Smooth muscle cell (in vitro differentiated cells): ENCODE measurements around the gene SULT4A1. TPM values are rescaled to one million over a fixed set of nuclear protein-coding genes. Genes with fewer than 3 reads are reported as not detected.

Experiments
- DNase-seq: peaks from one replicate; lab custom pipeline; 2025; ENCODE audit not compliant: unreplicated experiment; lab: John Stamatoyannopoulos, UW
- H2AFZ ChIP-seq: fragments of 200-600 bp; sonication (generic); 2 replicates; pipeline ENCODE4 v1.6.0; 2016; ENCODE audit warnings: antibody characterized with exemption, low read depth, mild to moderate bottlenecking
- H3F3A ChIP-seq: fragments of 200-600 bp; sonication (generic); 2 replicates; pipeline ENCODE4 v1.6.0; 2017; ENCODE audit warnings: antibody characterized with exemption, low read depth
- H3K27ac ChIP-seq: fragments of 200-600 bp; sonication (generic); 2 replicates; pipeline ENCODE4 v1.5.1; 2016; ENCODE audit warnings: low read depth, mild to moderate bottlenecking
- H3K27me3 ChIP-seq: fragments of 200-600 bp; sonication (generic); 2 replicates; pipeline ENCODE4 v1.6.1; 2016; ENCODE audit warnings: low read depth, mild to moderate bottlenecking
- H3K36me3 ChIP-seq: fragments of 200-600 bp; sonication (generic); 2 replicates; pipeline ENCODE4 v1.5.1; 2016; ENCODE audit warnings: low read depth
- H3K4me1 ChIP-seq: fragments of 200-600 bp; sonication (generic); 2 replicates; pipeline ENCODE4 v1.5.1; 2016; ENCODE audit warnings: low read depth
- H3K4me2 ChIP-seq: fragments of 200-600 bp; sonication (generic); 2 replicates; pipeline ENCODE4 v1.6.0; 2016; ENCODE audit warnings: mild to moderate bottlenecking
- H3K4me3 ChIP-seq: fragments of 200-600 bp; sonication (generic); 2 replicates; pipeline ENCODE4 v1.5.1; 2016; ENCODE audit warnings: mild to moderate bottlenecking
- H3K79me2 ChIP-seq: fragments of 200-600 bp; sonication (generic); 2 replicates; pipeline ENCODE4 v1.6.0; 2016; ENCODE audit warnings: low read depth, mild to moderate bottlenecking
- H3K9ac ChIP-seq: fragments of 200-600 bp; sonication (generic); 2 replicates; pipeline ENCODE4 v1.6.0; 2016; ENCODE audit warnings: low read depth
- H3K9me3 ChIP-seq: fragments of 200-600 bp; sonication (generic); replicated peaks from 2 replicates; pipeline ENCODE4 v1.5.1; 2016; ENCODE audit warnings: low read depth
- H4K20me1 ChIP-seq: fragments of 200-600 bp; sonication (generic); 2 replicates; pipeline ENCODE4 v1.6.0; 2016; ENCODE audit warnings: low read depth
- WGBS: methylation state at CpG from one replicate; pipeline ENCODE4 v1.1.7; 2016; ENCODE audit warnings: low lambda C conversion rate; 5-methylcytosine and 5-hydroxymethylcytosine counted together
- polyA plus RNA-seq: library from polyadenylated mRNA; unstranded; fragments of >200 nt; fragmentation: Nextera tagmentation; extraction: Ambion mirVana; gene quantifications from 2 replicates; pipeline ENCODE4 v1.2.1, GENCODE V29; 2016
- total RNA-seq: library from RNA; depleted of rRNA; stranded (reverse); fragments of >200 nt; gene quantifications from 2 replicates; pipeline ENCODE4 v1.2.3, GENCODE V29; 2014
- TF ChIP-seq, protein P1 (sequence below): fragments of 200-600 bp; sonication (generic); IDR thresholded peaks from 2 replicates; pipeline ENCODE4 v1.5.1; 2017; ENCODE audit warnings: borderline replicate concordance, mild to moderate bottlenecking, antibody characterized with exemption; ENCODE audit not compliant: insufficient read depth, poor library complexity, severe bottlenecking

SULT4A1 gene
- total and polyA plus RNA-seq, 2 experiments from 2014 or later: 2.7 to 4.9 TPM

GRCh38 chr22:43795320-43795719 is 67.0 kb downstream of the SULT4A1 start:
- H3K9ac ChIP-seq: no peak overlapping the region
- no peaks in the 10 kb centered on the region for H3K36me3 ChIP-seq
- no peak overlapping the region for H3K27ac ChIP-seq
- H2AFZ ChIP-seq: no peak overlapping the region
- H3F3A ChIP-seq: peaks cover under 1% of the 10 kb centered on the region
- no peak overlapping the region for H3K4me2 ChIP-seq
- no peak for DNase-seq
- H4K20me1 ChIP-seq: no peaks in the 10 kb centered on the region
- H3K27me3 ChIP-seq: no peaks in the 10 kb centered on the region
- H3K9me3 ChIP-seq: no peaks in the 10 kb centered on the region
- H3K79me2 ChIP-seq: no peaks in the 10 kb centered on the region
- WGBS: 97% methylated on average over 7 of the region's 7 CpGs
- TF ChIP-seq, protein P1, sequence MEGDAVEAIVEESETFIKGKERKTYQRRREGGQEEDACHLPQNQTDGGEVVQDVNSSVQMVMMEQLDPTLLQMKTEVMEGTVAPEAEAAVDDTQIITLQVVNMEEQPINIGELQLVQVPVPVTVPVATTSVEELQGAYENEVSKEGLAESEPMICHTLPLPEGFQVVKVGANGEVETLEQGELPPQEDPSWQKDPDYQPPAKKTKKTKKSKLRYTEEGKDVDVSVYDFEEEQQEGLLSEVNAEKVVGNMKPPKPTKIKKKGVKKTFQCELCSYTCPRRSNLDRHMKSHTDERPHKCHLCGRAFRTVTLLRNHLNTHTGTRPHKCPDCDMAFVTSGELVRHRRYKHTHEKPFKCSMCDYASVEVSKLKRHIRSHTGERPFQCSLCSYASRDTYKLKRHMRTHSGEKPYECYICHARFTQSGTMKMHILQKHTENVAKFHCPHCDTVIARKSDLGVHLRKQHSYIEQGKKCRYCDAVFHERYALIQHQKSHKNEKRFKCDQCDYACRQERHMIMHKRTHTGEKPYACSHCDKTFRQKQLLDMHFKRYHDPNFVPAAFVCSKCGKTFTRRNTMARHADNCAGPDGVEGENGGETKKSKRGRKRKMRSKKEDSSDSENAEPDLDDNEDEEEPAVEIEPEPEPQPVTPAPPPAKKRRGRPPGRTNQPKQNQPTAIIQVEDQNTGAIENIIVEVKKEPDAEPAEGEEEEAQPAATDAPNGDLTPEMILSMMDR: no peak
- peaks cover 1% of the 10 kb centered on the region for H3K4me1 ChIP-seq
- H3K4me3 ChIP-seq: no peak overlapping the region

- Histone ChIP-seq H3F3A (peaks cover 6% of the 10 kb centered on the region), H3K36me3 (no peaks in the 10 kb centered on the region), H3K4me1 (peaks cover 6% of the 10 kb centered on the region), H3K27ac (no peak overlapping the region), H3K4me2 (no peak overlapping the region), H3K9ac (no peak overlapping the region), H4K20me1 (no peaks in the 10 kb centered on the region), H3K27me3 (no peaks in the 10 kb centered on the region), H3K9me3 (no peaks in the 10 kb centered on the region), H2AFZ (no peak overlapping the region), H3K79me2 (no peaks in the 10 kb centered on the region), H3K4me3 (no peak overlapping the region)
- WGBS: 73% methylated on average over 5 of the region's 5 CpGs
- TF ChIP-seq, protein P1: no peak
- no peak for DNase-seq
Measured at GRCh38 chr22:43792905-43793304, 69.4 kb downstream of the SULT4A1 start.

GRCh38 chr22:43789452-43789851 is 72.9 kb downstream of the SULT4A1 start:
- Histone ChIP-seq H3K27me3 (peaks cover 4% of the 10 kb centered on the region), H3K27ac (peak overlapping the region; percentile 77), H4K20me1 (no peaks in the 10 kb centered on the region), H3K4me2 (no peak overlapping the region), H3K4me3 (no peak overlapping the region), H3K9ac (no peak overlapping the region), H2AFZ (no peak overlapping the region), H3F3A (peaks cover 6% of the 10 kb centered on the region), H3K9me3 (no peaks in the 10 kb centered on the region), H3K36me3 (no peaks in the 10 kb centered on the region), H3K4me1 (peaks cover 6% of the 10 kb centered on the region), H3K79me2 (no peaks in the 10 kb centered on the region)
- DNase-seq: peak; percentile 42
- 12% methylated on average over 7 of the region's 7 CpGs for WGBS
- TF ChIP-seq, protein P1: no peak

DNA sequence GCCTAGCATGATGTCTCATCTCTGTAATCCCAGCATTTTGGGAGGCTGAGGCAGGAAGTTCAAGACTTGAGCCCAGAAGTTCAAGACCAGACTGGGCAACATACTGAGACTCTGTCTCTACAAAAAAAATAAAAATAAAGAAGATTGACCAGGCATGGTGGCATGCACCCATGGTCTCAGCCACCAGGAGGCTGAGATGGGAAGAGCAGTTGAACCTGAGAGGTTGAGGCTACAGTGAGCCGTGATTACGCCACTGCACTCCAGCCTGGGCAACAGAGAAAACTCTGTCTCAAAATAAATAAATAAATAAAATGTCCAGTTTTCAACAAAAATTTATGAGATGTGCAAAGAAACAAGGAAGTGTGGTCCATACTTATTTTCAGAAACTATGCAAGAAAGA is 78.5 kb downstream of the SULT4A1 start:
- Histone ChIP-seq H3K4me1 (no peaks in the 10 kb centered on the region), H3K9me3 (no peaks in the 10 kb centered on the region), H3F3A (no peaks in the 10 kb centered on the region), H3K27ac (no peak overlapping the region), H2AFZ (no peak overlapping the region), H3K9ac (no peak overlapping the region), H3K4me3 (no peak overlapping the region), H4K20me1 (no peaks in the 10 kb centered on the region), H3K27me3 (peaks cover 4% of the 10 kb centered on the region), H3K4me2 (no peak overlapping the region), H3K36me3 (no peaks in the 10 kb centered on the region), H3K79me2 (no peaks in the 10 kb centered on the region)
- TF ChIP-seq, protein P1: no peak
- no peak for DNase-seq
- 89% methylated on average over 2 of the region's 2 CpGs for WGBS
